GM19035 (cell line): Measurements from ENCODE around the gene TRAFD1.
"Not testable (repeated sequence)": the region's sequence is repeated elsewhere in the genome, so short reads cannot be mapped to it uniquely, and the experiment has no call there.

Source experiments
- ATAC-seq: cut with Tn5 transposase; IDR thresholded peaks from one replicate; pipeline ENCODE4 v1.9.1; 2021; ENCODE audit not compliant: unreplicated experiment

The TRAFD1 gene, protein sequence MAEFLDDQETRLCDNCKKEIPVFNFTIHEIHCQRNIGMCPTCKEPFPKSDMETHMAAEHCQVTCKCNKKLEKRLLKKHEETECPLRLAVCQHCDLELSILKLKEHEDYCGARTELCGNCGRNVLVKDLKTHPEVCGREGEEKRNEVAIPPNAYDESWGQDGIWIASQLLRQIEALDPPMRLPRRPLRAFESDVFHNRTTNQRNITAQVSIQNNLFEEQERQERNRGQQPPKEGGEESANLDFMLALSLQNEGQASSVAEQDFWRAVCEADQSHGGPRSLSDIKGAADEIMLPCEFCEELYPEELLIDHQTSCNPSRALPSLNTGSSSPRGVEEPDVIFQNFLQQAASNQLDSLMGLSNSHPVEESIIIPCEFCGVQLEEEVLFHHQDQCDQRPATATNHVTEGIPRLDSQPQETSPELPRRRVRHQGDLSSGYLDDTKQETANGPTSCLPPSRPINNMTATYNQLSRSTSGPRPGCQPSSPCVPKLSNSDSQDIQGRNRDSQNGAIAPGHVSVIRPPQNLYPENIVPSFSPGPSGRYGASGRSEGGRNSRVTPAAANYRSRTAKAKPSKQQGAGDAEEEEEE

DNA sequence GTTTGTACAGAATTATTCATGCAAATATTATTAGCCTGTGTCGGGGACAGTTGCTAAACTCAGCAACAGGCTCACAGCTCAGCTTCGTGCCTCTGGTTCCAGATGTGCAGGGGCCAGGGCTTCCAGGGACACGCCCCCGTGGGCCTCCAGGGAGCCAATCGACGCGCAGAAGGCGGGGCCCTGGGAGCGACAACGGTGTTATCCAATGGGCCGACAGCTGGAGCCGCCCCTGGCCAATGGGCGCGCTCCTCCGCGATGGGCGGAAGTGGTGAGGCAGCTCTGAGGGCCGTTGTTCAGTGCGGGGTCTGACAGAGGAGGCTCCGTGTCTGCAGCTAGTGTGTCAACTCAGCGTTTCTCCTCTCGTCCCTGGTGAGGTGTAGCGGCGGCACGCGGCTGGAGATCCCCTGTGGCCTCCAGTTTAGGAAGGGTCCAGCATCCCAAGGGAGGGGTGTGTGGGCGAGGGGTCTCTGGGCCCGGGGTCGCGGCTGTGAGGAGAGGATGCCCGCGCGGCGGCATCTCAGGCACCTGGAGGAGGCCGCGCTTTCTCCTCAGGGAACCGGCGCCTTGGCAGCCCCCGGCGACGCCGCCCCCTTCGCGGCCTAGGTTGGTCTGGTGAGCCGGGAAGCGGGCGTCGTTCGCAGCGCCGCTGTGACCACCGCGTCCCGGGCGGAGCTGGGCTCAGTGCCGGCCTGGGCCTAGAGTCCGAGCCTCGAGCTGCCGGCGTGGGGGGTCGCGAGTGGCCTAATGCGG lies at the start of gene TRAFD1:
TRAFD1 (plus strand) TSS at position 311 of the 750 bp plus-strand sequence. CDS start 4,963 bp downstream, outside the sequence.
- peak; percentile 93 for ATAC-seq

DNA sequence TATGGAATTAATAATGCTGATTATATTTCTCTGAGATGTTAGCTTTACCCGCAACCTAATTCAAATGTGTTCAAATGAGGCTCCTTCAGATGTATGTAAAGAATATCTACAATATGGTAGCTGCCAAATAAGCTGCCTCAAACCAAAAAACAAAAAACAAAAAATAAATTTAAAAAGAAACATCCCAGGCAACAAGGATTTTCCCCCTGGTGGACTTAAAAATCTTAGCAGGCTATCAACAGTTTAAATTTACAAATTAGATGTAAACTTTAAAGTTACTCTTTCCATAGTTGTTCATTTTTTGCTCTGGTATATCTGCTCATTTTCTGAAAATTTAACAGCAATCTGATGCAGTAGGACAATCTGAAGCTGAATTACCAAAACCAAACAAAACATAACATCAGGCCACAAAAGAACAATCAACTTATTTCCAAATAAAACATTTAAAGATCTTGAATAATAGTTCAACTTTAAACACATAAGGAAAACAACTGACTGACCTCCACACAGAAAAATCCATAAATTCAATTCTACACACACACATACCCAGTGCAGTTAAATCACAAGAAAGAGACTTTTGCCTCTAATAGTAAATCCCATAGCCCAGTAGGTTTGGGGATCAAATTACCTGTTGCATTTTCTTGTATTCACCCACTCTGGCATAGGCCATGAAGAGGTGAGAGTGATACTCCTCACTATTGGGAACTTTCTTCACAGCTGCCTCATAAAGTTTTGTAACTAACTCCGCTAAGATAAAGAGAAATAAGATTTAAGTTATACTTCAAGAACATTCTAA lies 38.1 kb upstream of the TRAFD1 start:
- no peak for ATAC-seq

DNA sequence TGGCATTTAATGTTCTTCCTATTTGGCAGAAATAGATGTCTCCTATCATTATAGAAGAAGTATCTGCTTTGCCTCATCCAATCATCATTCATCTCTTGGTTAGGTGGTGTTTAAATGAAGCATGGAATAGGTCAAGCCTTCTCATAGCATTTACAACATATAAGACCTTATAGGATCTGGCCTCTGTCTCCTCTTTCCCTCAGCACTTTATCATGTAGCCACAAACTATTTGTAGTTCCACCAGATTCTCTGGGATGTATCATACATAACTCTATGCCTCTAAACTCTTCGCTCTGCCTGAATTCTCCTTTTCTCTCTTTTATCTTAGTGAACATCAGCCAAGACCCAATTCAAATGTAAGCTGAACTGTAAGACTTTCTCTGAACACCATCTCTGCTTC lies 37.5 kb upstream of the TRAFD1 start:
- no peak for ATAC-seq

DNA sequence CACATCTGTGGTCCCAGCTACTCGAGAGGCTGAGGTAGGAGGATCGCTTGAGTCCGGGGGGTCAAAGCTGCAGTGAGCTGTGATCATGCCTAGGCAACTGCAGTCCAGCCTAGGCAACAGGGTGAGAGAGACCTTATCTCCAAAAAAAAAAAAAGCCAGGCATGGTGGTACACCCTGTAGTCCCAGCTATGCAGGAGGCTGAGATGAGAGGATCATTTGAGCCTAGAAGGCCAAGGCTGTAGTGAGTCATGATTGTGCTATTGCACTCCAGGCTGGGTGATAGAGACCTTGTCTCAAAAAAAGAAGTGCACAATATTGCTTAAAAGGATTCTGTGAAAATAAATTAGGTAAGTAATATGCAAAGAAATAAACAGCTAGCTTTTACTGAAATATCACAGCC lies 33.8 kb upstream of the TRAFD1 start:
- no peak for ATAC-seq

DNA sequence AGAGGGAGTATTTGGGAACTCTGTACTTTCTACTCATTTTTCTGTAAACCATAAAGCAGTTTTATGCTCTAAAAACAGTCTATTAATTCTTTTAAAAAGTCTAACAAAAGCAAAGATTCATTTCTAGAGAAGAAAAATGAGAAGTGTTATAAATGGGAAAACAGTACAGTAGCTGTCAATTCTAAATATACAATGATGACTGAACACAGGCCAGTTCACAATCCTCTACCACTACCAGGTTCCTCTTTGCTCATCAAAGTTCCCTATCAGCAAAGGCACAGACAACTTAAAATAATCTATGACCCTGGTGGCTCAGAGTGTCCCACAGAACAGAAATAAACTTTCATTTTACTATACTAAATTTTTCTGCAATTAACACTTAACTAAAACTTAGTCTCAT lies 29.3 kb upstream of the TRAFD1 start:
- peak; percentile 82 for ATAC-seq

DNA sequence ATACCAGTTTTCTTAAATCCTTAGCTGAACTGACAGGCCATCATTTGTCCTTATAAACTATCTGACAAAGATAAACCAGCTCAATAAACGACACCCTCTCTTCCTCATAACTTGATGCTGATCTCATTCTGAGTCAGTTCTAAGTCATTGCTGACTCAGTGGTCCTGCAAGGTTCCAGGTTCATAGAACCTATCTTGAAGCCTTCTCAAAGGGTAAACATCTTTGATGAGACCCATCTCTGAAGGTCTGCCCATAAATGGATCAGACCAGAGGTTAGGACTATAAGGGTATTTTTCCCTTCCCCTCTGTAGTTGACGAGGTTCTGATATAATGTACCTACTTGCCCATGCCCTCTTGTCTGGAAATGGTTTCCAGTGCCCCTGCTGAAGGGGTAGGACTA lies 28.7 kb upstream of the TRAFD1 start:
- no peak for ATAC-seq

DNA sequence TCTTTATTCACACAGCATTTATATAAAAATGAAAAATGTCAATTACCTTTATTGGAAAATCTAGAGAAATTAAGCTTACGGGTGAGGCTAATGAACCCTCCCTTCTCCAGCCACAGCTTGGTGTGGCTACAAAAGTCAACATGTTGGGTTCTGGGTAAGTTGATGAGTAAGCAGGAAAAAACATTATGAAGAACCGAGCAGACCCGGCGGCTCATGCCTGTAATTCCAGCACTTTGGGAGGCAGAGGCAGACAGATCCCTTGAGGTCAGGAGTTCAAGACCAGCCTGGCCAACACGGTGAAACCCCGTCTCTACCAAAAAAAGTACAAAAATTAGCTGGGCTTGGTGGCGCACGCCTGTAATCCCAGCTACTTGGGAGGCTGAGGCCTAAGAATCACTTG lies 27.7 kb upstream of the TRAFD1 start:
- ATAC-seq = no peak

DNA sequence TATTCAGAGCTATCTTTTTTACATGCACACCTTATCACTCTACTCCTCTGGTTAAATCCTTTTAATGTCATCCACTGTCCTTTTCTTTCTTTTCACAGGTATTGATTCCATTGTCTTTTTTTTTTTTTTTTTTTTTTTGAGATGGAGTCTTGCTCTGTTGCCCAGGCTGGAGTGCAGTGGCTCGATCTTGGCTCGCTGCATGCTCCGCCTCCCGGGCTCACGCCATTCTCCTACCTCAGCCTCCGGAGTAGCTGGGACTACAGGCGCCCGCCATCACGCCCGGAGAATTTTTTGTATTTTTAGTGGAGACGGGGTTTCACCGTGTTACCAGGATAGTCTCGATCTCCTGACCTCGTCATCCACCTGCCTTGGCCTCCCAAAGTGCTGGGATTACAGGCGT lies 24.9 kb upstream of the TRAFD1 start:
- ATAC-seq = not testable (repeated sequence)

DNA sequence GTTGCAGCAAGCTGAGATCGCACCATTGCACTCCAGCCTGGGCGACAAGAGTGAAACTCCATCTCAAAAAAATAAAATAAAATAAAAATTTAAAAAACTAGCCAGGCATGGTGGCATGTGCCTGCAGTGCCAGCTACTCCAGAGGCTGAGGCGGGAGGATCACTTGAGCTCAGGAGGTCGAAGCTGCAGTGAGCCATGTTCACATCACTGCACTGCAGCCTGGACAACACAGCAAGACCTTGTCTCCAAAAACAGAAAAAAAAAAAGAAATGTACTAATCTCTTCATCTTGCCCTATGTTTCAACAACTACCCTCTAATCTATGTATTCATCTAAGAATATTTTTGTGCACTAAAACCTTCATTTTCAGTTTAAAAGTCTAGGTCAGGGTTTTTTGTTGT lies 23.2 kb upstream of the TRAFD1 start:
- no peak for ATAC-seq

DNA sequence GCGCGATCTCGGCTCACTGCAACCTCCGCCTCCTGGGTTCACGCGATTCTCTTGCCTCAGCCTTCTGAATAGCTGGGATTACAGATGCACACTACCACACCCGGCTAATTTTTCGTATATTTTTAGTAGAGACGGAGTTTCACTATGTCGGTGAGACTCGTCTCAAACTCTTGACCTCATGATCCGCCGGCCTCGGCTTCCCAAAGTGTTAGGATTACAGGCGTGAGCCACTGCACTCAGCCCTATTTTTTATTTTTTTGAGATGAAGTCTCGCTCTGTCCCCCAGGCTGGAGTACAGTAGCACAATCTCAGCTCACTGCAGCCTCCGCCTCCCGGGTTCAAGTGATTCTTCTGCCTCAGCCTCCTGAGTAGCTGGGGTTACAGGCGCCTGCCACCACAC lies 22.6 kb upstream of the TRAFD1 start:
- ATAC-seq = not testable (repeated sequence)

DNA sequence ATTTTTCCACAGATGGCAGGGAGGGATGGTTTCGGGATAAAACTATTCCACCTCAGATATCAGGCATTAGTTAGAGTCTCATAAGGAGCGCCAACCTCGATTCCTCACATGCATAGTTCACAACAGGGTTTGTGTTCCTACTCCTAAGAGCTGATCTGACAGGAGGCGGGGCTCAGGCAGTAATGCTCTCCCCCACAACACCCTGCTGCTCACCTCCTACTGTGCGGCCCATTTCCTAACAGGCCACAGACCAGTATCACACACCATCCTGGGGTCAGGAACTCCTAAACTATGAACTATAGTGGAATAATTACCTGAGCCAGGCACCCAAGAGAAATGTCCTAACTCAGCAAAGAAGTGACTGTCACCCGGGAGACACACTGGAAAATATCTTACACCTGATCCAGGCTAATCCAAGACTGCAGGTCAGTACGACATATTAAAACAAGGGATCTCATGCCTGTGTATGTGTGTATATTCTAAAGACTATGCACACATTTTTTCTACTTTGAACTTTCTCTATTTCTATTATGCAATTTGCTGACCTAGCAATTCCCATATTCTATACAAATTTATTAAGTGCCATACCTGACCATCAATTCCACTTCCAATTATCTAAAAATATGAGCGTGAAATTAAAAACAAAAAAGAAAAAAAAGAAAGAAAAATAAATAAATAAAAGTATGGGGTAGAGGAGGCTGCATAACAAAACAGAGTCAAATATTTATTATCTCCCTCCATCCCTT lies 21.4 kb upstream of the TRAFD1 start:
- no peak for ATAC-seq

DNA sequence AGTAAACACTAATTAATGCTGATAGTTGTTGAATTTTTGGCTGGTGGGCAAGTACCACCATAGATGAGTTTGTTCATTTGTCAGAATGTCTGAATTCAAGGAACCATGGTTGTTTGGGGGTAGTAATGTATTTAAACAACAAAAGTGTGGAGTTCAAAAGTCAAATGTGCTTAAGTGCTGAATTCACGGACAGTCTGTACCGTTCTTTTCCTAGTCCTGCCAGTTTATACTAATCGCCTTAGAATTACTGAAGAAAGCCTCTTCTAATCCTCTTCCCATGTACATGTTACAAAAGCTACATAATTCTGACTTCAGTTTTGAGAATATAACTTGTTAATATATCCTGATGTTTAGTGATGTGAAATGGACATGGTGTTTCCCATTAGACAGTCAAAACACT lies 19.5 kb upstream of the TRAFD1 start:
- ATAC-seq = no peak

DNA sequence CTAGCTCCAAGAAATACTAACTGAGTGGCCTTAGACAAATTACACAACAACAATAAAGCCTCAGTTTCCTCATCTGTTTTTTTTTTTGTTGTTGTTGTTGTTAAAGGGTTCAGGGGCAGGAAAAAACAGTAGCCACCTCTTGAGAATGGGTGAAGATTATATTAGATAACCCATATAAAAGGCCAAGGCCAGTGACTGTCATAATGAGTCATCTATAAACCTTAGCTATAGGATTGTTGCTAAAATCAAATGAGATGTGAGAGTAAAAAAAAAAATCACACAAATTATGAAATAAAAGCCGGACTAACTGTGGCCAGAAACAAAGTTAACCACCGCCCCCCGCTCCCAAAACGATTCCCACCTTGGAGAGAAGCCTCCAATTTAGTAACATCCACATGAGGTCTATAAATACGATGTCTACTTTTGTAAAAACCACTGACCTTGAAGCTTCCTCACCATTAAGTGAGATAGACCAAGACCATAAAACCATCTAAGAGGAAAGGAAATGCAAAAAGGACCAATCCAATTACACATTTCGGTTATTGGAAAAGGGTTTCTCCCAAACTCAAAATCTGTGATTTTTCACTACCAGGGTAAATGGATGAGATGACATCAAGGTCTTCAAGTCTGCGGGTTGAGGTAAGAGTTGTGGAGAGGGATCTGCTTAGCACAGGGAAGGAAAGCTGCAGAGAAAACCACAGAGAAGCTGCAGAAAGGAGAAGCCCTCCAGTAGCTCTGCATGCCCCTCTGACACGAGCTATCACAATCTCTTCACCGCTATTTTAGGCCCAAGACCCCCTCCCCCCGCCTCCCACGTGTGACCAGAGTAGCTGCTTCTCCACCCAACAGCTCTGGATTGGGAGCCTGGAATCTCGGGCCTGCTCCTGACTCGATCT lies 17.8 kb upstream of the TRAFD1 start:
- ATAC-seq = no peak

DNA sequence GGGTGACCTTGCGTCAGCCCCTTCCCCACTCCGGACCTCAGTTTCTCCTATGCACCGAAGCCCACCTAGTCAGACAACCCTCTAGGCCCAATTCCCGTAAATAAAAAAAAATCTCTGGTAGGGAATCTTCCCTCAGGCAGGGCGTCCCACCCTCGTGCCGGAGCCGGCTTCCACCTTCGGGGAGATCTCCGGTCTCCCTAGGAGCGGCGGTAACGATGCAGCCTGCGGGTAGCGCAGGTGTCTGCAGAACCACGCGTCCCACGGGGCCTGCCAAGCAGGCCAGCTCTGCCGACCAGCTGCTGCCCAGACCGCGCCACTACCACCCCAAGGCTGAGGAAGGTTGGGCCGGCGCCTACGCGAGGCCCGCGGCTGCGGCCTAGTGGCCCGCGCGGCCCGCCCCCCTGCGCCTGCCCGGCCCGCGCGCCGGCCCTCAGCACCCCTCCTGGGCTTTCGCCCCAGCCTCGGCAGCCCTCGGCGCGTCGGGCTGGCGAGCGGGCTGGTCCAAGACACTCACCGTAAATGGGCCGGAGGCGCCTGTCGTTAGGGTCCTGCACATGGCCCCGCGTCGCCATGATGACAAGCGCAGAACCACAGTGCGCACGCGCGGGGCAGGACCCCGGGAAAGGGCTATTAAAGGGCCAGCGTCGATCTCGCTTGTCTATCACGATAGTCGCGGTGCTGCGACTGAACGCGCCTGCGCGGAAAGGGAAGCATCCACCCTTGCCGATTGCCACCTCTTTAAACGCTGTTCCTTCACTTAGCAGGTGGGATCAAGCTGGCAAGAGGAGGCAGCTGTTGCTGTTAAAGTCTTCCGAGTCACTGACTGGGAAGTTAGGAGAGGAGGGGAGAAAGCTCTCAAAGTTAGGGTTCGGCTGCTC lies 16.9 kb upstream of the TRAFD1 start, which contains the start of gene NAA25:
NAA25 (minus strand) TSS at position 582 of the 878 bp plus-strand sequence; CDS start at position 572, 10 bp downstream.
- peak; percentile 81 for ATAC-seq

DNA sequence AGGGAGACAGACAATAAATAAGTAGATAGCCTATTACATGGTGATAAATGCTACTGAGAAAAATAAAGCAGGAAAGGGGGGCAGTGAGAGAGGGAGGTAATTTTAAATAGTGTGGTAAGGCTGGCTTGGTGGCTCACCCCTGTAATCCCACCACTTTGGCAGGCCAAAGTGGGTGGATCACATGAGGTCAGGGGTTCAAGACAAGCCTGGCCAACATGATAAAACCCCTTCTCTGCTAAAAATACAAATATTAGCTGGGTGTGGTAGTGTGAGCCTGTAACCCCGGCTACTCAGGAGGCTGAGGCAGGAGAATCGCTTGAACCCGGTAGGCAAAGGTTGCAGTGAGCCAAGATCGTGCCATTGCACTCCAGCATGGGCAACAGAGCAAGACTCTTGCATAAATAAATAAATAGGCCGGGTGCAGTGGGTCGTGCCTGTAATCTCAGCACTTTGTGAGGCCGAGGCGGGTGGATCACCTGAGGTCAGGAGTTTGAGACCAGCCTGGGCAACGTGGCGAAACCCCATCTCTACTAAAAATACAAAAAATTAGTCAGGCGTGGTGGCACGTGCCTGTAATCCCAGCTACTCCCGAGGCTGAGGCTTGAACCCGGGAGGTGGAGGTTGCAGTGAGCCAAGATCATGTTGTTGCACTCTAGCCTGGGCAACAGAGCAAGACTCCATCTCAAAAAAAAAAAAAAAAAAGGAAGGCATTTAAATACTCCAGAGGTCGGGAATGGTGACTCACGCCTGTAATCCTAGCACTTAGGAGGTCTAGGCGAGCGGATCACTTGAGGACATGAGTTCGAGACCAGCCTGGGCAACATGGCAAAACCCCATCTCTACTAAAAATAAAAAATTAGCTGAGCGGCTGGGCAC lies 14.3 kb upstream of the TRAFD1 start:
- not testable (repeated sequence) for ATAC-seq

DNA sequence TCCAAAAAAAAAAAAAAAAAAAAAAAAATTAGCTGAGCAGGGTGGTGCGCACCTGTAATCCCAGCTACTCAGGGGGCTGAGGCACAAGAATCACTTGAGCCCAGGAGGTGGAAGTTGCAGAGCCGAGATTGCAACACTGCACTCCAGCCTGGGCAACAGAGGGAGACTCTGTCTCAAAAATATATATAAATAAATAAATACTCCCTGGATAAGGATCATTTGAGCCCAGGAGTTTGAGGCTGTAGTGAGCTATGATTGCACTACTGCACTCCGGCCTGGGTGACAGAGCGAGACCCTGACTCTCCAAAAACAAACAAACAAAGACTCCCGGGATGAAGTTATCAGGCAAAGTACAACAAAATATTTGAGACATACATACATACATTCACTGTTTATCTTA lies 13.4 kb upstream of the TRAFD1 start:
- no peak for ATAC-seq

DNA sequence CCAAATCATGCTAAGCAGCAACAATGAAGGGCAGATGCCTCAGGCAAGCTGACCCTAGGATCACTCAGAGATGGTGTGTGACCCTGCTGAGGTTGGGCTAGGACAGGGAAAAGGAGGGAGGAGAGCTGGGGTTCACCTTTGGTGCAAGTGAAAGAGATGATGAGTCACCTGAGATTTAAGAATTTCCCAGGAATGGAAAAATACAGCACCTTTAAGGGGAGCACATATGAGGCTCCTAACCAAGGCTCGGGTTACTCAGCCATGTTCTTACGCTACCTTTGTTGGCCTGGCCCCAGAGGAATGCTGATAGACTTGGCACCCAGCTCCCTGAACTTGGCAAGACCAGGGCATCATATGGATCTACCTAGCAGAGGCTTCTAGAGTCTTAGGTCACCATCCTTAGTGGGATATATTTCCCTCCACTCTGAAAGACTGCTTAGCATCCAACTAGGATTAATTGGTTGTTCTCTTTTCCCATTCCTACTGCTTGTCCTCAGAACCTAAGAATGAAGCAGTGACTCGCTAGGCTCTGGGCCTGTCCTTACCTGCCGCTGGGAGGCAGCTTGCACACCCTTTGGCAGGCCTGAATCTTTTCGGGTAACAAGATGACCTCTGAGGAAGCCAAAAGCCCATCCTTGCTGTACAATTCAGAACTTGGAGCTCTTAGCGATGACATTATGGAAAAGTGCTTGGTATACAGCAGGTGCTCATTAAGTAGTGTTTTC lies 12.8 kb upstream of the TRAFD1 start:
- ATAC-seq = no peak
